A549 (cell line): ENCODE results near the gene GALNT15. TPM values are rescaled to one million over a fixed set of nuclear protein-coding genes. Genes with fewer than 3 reads are reported as not detected.

Experiments used
- ATAC-seq, 2 experiments: fragments of 200-7000 bp in 1 of 2; fragments of >200 bp in 1 of 2; cut with Nextera tagmentation in 1 of 2; cut with Tn5 transposase in 1 of 2; 3 replicates each; pipeline versions ENCODE4 v1.8.0 to v1.9.1; 2018 to 2020; ENCODE audit warnings: mild to moderate bottlenecking in 1 of 2, moderate library complexity in 1 of 2
- CTCF ChIA-PET: fragments of 300-600 bp; sonication (Branson Sonifier 250); formaldehyde crosslinking; extraction: SDS; loops from one replicate; lab custom pipeline; 2021; ENCODE audit warnings: antibody characterized with exemption, inconsistent platforms; lab: Yijun Ruan, JAX
- POLR2A ChIA-PET: fragments of 350-600 bp; formaldehyde crosslinking; extraction: SDS; loops from one replicate; lab custom pipeline; 2021; ENCODE audit warnings: antibody characterized with exemption, inconsistent platforms; lab: Yijun Ruan, JAX
- DNase-seq, 2 experiments: peaks; one replicate each; pipeline versions ENCODE4 v3.0.0 to v3.0.0-alpha.2; 2011 to 2016; ENCODE audit warnings: low read depth in 1 of 2, low spot score in 1 of 2
- FAIRE-seq: peaks from 2 replicates; lab custom pipeline; 2011; peaks lifted over from hg19 to GRCh38; lab: Jason Lieb, UNC
- H3K27ac ChIP-seq, 2 experiments: fragments of >200 bp; sonication (Bioruptor Twin); formaldehyde crosslinking; 3 replicates each; pipeline ENCODE4 v1.5.1; 2016 to 2017
- H3K4me1 ChIP-seq: fragments of >200 bp; sonication (Bioruptor Twin); formaldehyde crosslinking; 3 replicates; pipeline ENCODE4 v1.6.1; 2016
- H3K4me2 ChIP-seq: fragments of >200 bp; sonication (Bioruptor Twin); formaldehyde crosslinking; 3 replicates; pipeline ENCODE4 v1.6.1; 2016
- H3K4me3 ChIP-seq: fragments of >200 bp; sonication (Bioruptor Twin); formaldehyde crosslinking; 3 replicates; pipeline ENCODE4 v1.5.1; 2016
- H3K9me3 ChIP-seq: fragments of >200 bp; sonication (Bioruptor Twin); formaldehyde crosslinking; 3 replicates; pipeline ENCODE4 v1.6.1; 2016
- BCL3 ChIP-seq: fragments of >200 bp; sonication (Bioruptor Twin); formaldehyde crosslinking; IDR thresholded peaks from 3 replicates; pipeline ENCODE4 v1.6.1; 2016
- CEBPB ChIP-seq, 2 experiments: fragments of >200 bp in 1 of 2; sonication (Bioruptor Twin) in 1 of 2; formaldehyde crosslinking in 1 of 2; IDR thresholded peaks; 2 replicates each; pipeline ENCODE4 v1.6.1; 2012 to 2016
- CTCF ChIP-seq: fragments of >200 bp; sonication (Bioruptor Twin); formaldehyde crosslinking; IDR thresholded peaks from 3 replicates; pipeline ENCODE4 v1.5.1; 2016
- ELK1 ChIP-seq: fragments of 150-350 bp; IDR thresholded peaks from 2 replicates; pipeline ENCODE4 v1.6.1; 2014; ENCODE audit warnings: low read depth, mild to moderate bottlenecking, low read length
- FOSB ChIP-seq: fragments of 250-450 bp; sonication (Bioruptor Pico); IDR thresholded peaks from 2 replicates; pipeline ENCODE4 v1.5.0; 2020; ENCODE audit warnings: mild to moderate bottlenecking, moderate library complexity
- HDAC2 ChIP-seq: fragments of 200-600 bp; sonication (generic); IDR thresholded peaks from 2 replicates; pipeline ENCODE4 v1.6.1; 2016
- HES2 ChIP-seq: fragments of >200 bp; sonication (Bioruptor Twin); formaldehyde crosslinking; IDR thresholded peaks from 2 replicates; pipeline ENCODE4 v1.6.1; 2016
- HEYL ChIP-seq: fragments of 250-450 bp; sonication (Bioruptor Pico); IDR thresholded peaks from 2 replicates; pipeline ENCODE4 v1.8.0; 2021; ENCODE audit warnings: mild to moderate bottlenecking, moderate library complexity
- HMGXB4 ChIP-seq: fragments of 250-450 bp; sonication (Bioruptor Pico); IDR thresholded peaks from 2 replicates; pipeline ENCODE4 v1.5.0; 2021; ENCODE audit warnings: mild to moderate bottlenecking, moderate library complexity, borderline replicate concordance
- HOXA7 ChIP-seq: fragments of 250-450 bp; sonication (Bioruptor Pico); IDR thresholded peaks from 2 replicates; pipeline ENCODE4 v1.5.0; 2020; ENCODE audit warnings: mild to moderate bottlenecking, moderate library complexity
- JUN ChIP-seq, 2 experiments: fragments of >200 bp; sonication (Bioruptor Twin); formaldehyde crosslinking; IDR thresholded peaks; 2 replicates in 1 of 2; 3 replicates in 1 of 2; pipeline ENCODE4 v1.6.1; 2016 to 2017
- JUNB ChIP-seq: fragments of >200 bp; sonication (Bioruptor Twin); formaldehyde crosslinking; IDR thresholded peaks from 2 replicates; pipeline ENCODE4 v1.6.1; 2016
- MAFK ChIP-seq: fragments of 450-650 bp; IDR thresholded peaks from 2 replicates; pipeline ENCODE4 v1.6.1; 2014; ENCODE audit not compliant: partially characterized antibody
- MAZ ChIP-seq: fragments of 150-350 bp; IDR thresholded peaks from 2 replicates; pipeline ENCODE4 v1.6.1; 2014; ENCODE audit warnings: antibody characterized with exemption, low read depth, low read length, borderline replicate concordance
- MYC ChIP-seq: IDR thresholded peaks from 2 replicates; pipeline ENCODE4 v1.6.1; 2012; ENCODE audit warnings: mild to moderate bottlenecking, inconsistent platforms, low read length, improper control_type of control experiment, borderline replicate concordance
- PBX3 ChIP-seq: IDR thresholded peaks from 2 replicates; pipeline ENCODE4 v1.6.1; 2012
- POLR2AphosphoS2 ChIP-seq: conservative IDR thresholded peaks from 2 replicates; pipeline ENCODE4 v1.6.1; 2012; ENCODE audit warnings: low read length, improper control_type of control experiment, inconsistent platforms
- RAD21 ChIP-seq, 2 experiments: fragments of >200 bp in 1 of 2; sonication (Bioruptor Twin) in 1 of 2; formaldehyde crosslinking in 1 of 2; IDR thresholded peaks in 1 of 2; conservative IDR thresholded peaks in 1 of 2; 2 replicates in 1 of 2; 3 replicates in 1 of 2; pipeline ENCODE4 v1.6.1; 2012 to 2018; ENCODE audit warnings: inconsistent platforms in 1 of 2
- RARB ChIP-seq: fragments of 250-450 bp; sonication (Bioruptor Pico); IDR thresholded peaks from 2 replicates; pipeline ENCODE4 v1.8.0; 2021; ENCODE audit warnings: mild to moderate bottlenecking, moderate library complexity
- RFX5 ChIP-seq: fragments of 450-650 bp; IDR thresholded peaks from 2 replicates; pipeline ENCODE4 v1.7.1; 2014; ENCODE audit warnings: antibody characterized with exemption, mild to moderate bottlenecking, moderate library complexity
- RNF2 ChIP-seq: fragments of 200-600 bp; sonication (generic); IDR thresholded peaks from 2 replicates; pipeline ENCODE4 v1.6.1; 2016; ENCODE audit warnings: low read depth, mild to moderate bottlenecking, antibody characterized with exemption, moderate library complexity, borderline replicate concordance
- SMC3 ChIP-seq: fragments of >200 bp; sonication (Bioruptor Twin); formaldehyde crosslinking; IDR thresholded peaks from 3 replicates; pipeline ENCODE4 v1.6.1; 2018; ENCODE audit warnings: inconsistent platforms
- TP53 ChIP-seq: fragments of 250-450 bp; sonication (Bioruptor Pico); IDR thresholded peaks from 2 replicates; pipeline ENCODE4 v1.5.0; 2021; ENCODE audit warnings: mild to moderate bottlenecking, moderate library complexity
- ZC3H11A ChIP-seq: fragments of 450-650 bp; IDR thresholded peaks from 2 replicates; pipeline ENCODE4 v1.6.1; 2014; ENCODE audit warnings: antibody characterized with exemption, mild to moderate bottlenecking
- ZFP36 ChIP-seq: fragments of 450-650 bp; IDR thresholded peaks from 2 replicates; pipeline ENCODE4 v1.6.1; 2014; ENCODE audit warnings: borderline replicate concordance; ENCODE audit not compliant: partially characterized antibody
- WGBS: methylation state at CpG from one replicate; pipeline ENCODE4 v1.1.6; 2017; ENCODE audit errors: missing lambda C conversion rate; 5-methylcytosine and 5-hydroxymethylcytosine counted together
- polyA plus RNA-seq, 4 experiments: library from polyadenylated mRNA; depleted of rRNA in 3 of 4; stranded (reverse); fragments of >200 nt; fragmentation: RNase III in 1 of 4; extraction: RNeasy Plus Mini Kit Qiagen cat#74134 plus additional on column Dnase treatment in 1 of 4; gene quantifications; 2 replicates in 3 of 4; 3 replicates in 1 of 4; pipeline ENCODE4 v1.2.3, GENCODE V29; 2011 to 2017

GALNT15 gene
- polyA plus RNA-seq, 2 of the 4 experiments (the other 2 are of a cell fraction): 0.04 TPM; not detected in 1

- no peaks in the 10 kb centered on the region for H3K9me3 ChIP-seq
- 89% methylated on average over 5 of the region's 5 CpGs for WGBS
- FAIRE-seq: no peak
- no peak overlapping the region for H3K27ac ChIP-seq
- TF ChIP-seq HOXA7: no peak
- TF ChIP-seq MYC: no peak
- TF ChIP-seq RFX5: no peak
- no peak for TF ChIP-seq FOSB (CRISPR knock-in tag)
- no peak for TF ChIP-seq HES2
- no peak for TF ChIP-seq HMGXB4 (CRISPR knock-in tag)
- TF ChIP-seq ZC3H11A: no peak
- no peak for TF ChIP-seq MAZ
- TF ChIP-seq POLR2AphosphoS2: no peak
- no peak for TF ChIP-seq HEYL (CRISPR knock-in tag)
- TF ChIP-seq ELK1: no peak
- no peak for TF ChIP-seq RNF2
- no peak for TF ChIP-seq PBX3
- no peak for TF ChIP-seq TP53
- no peak for TF ChIP-seq RARB
- TF ChIP-seq HDAC2: no peak
- no peak for TF ChIP-seq BCL3
- TF ChIP-seq JUN (IDR thresholded peaks at IDR 0.05): no peak
- no peak for TF ChIP-seq CEBPB (IDR thresholded peaks at IDR 0.05)
- no peak for TF ChIP-seq ZFP36
- TF ChIP-seq, all 56 proteins: peak for 0
- Histone ChIP-seq H3K4me1 (peaks cover 6% of the 10 kb centered on the region), H3K4me3 (no peak overlapping the region), H3K4me2 (no peak overlapping the region)
- ChIA-PET POLR2A (no interaction called here), CTCF (interaction anchor here (0.7 to 2.5 kb wide), 22 partner anchors 9 to 619 kb away, joined by 3 to 36 read pairs (median 4); partner anchors contain the start of genes DPH3, GALNT15 and OXNAD1)
- no peak for DNase-seq
- ATAC-seq: no peak
These were observed 74.1 kb downstream of the GALNT15 start for GRCh38 chr3:16248556-16248955.

- H3K4me2 ChIP-seq: no peak overlapping the region
- no peak overlapping the region for H3K27ac ChIP-seq
- H3K9me3 ChIP-seq: no peaks in the 10 kb centered on the region
- CTCF ChIA-PET: interaction anchor here (0.7 to 2.5 kb wide), 5 partner anchors 8 to 478 kb away, joined by 3 to 36 read pairs (median 13); partner anchors contain the start of genes DPH3 and OXNAD1
- no peak for FAIRE-seq
- ATAC-seq: peak; percentile 57 to 82; a peak in 4 of 6 replicates
- WGBS: 0% methylated on average over 1 of the region's 3 CpGs
- no peak overlapping the region for H3K4me3 ChIP-seq
- POLR2A ChIA-PET: no interaction called here
- peaks cover 6% of the 10 kb centered on the region for H3K4me1 ChIP-seq
- TF ChIP-seq SMC3: 0 out of 3 replicates have a peak, but pooled peaks have one; percentile 19
- no peak for TF ChIP-seq MAFK
- peak; percentile 57 for TF ChIP-seq CTCF
- peak; percentile 44 to 73; a peak in 4 of 5 replicates for TF ChIP-seq RAD21 (conservative IDR thresholded peaks at IDR 0.05 in 1 of 2, IDR thresholded peaks at IDR 0.05 in 1 of 2)
- TF ChIP-seq JUNB: no peak
- TF ChIP-seq MAZ: no peak
- DNase-seq: peak; percentile 41 to 70
These were observed 74.9 kb downstream of the GALNT15 start for GRCh38 chr3:16249336-16249735.
